ENCODE results near the gene BRINP1.

The BRINP1 gene

GRCh38 chr9:119368681-119369581 is at the start of gene BRINP1:
Gene BRINP1 (minus strand): TSS chr9:119369435. CDS start chr9:119313355, 56,080 bp downstream.
- no peak for TF ChIP-seq CTCF (IDR thresholded peaks at IDR 0.05)

- no peak for TF ChIP-seq CTCF (IDR thresholded peaks at IDR 0.05)
These were observed 49.5 kb upstream of the BRINP1 start for GRCh38 chr9:119418721-119419120.

- no peak for TF ChIP-seq CTCF (IDR thresholded peaks at IDR 0.05)
These were observed 47.6 kb upstream of the BRINP1 start for GRCh38 chr9:119416793-119417192.

GRCh38 chr9:119412399-119412798 is 43.2 kb upstream of the BRINP1 start:
- TF ChIP-seq CTCF (IDR thresholded peaks at IDR 0.05), result no peak

- no peak for TF ChIP-seq CTCF (IDR thresholded peaks at IDR 0.05)
These were observed 40.3 kb upstream of the BRINP1 start for GRCh38 chr9:119409552-119409951.

GRCh38 chr9:119400606-119401005 is 31.4 kb upstream of the BRINP1 start:
- TF ChIP-seq CTCF (IDR thresholded peaks at IDR 0.05), result no peak

GRCh38 chr9:119398350-119398749 is 29.1 kb upstream of the BRINP1 start:
- TF ChIP-seq CTCF (IDR thresholded peaks at IDR 0.05), result no peak

All from LNCAP (cell line).